Diencephalon (tissue), 1 donor: Measurements from ENCODE around the gene OR10P1. TPM values are rescaled to one million over a fixed set of nuclear protein-coding genes. Genes with fewer than 3 reads are reported as not detected.

Experiments
- small RNA-seq: library from RNA; depleted of rRNA; stranded (forward); fragments of <200 nt; gene quantifications from one replicate; pipeline ENCODE3, GENCODE V24; 2014
- total RNA-seq: library from RNA; depleted of rRNA; stranded (reverse); fragments of >200 nt; gene quantifications from one replicate; pipeline ENCODE4 v1.2.3, GENCODE V29; 2014

OR10P1 gene, protein sequence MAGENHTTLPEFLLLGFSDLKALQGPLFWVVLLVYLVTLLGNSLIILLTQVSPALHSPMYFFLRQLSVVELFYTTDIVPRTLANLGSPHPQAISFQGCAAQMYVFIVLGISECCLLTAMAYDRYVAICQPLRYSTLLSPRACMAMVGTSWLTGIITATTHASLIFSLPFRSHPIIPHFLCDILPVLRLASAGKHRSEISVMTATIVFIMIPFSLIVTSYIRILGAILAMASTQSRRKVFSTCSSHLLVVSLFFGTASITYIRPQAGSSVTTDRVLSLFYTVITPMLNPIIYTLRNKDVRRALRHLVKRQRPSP
- not detected for total RNA-seq

DNA sequence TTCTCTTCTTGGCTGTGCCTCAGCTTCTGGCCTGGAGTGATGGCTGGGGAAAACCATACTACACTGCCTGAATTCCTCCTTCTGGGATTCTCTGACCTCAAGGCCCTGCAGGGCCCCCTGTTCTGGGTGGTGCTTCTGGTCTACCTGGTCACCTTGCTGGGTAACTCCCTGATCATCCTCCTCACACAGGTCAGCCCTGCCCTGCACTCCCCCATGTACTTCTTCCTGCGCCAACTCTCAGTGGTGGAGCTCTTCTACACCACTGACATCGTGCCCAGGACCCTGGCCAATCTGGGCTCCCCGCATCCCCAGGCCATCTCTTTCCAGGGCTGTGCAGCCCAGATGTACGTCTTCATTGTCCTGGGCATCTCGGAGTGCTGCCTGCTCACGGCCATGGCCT is at the start of gene OR10P1:
TSS of gene OR10P1 (plus strand) at position 40 of the 400 bp plus-strand sequence. CDS start at position 40, 0 bp downstream.

Small RNAs within 50 kb of the gene (small RNA-seq; reads per million reads assigned to genes)
- not detected for gene AC009779.5

Other genes with a start within 250 kb of the OR10P1 start
- not detected for gene OR6C65, start 236.4 kb upstream of the OR10P1 start, total RNA-seq
- not detected for gene OR6C76, start 210.6 kb upstream of the OR10P1 start, total RNA-seq
- not detected for gene OR6C2, start 192.8 kb upstream of the OR10P1 start, total RNA-seq
- not detected for gene OR6C70, start 166.8 kb upstream of the OR10P1 start, total RNA-seq
- gene OR6C68, start 144.5 kb upstream of the OR10P1 start, total RNA-seq: not detected
- gene OR6C4, start 87.3 kb upstream of the OR10P1 start, total RNA-seq: not detected
- not detected for gene OR2AP1, start 64.4 kb upstream of the OR10P1 start, total RNA-seq
- 14.5 TPM for gene ITGA7, start 71.0 kb downstream of the OR10P1 start, total RNA-seq
- gene BLOC1S1, start 79.2 kb downstream of the OR10P1 start, total RNA-seq: 27.7 TPM
- 3.9 TPM for gene RDH5, start 83.5 kb downstream of the OR10P1 start, total RNA-seq
- gene CD63, start 92.1 kb downstream of the OR10P1 start, total RNA-seq: 303 TPM
- gene GDF11, start 106.2 kb downstream of the OR10P1 start, total RNA-seq: 12.7 TPM
- 75.2 TPM for gene SARNP, start 180.8 kb downstream of the OR10P1 start, total RNA-seq
- gene ORMDL2, start 181.1 kb downstream of the OR10P1 start, total RNA-seq: 8.5 TPM
- gene DNAJC14, start 192.7 kb downstream of the OR10P1 start, total RNA-seq: 30.7 TPM
- gene MMP19, start 206.0 kb downstream of the OR10P1 start, total RNA-seq: not detected